Suprapubic skin (tissue), 4 donors: ENCODE results near the gene XPOT. TPM values are rescaled to one million over a fixed set of nuclear protein-coding genes. Genes with fewer than 3 reads are reported as not detected.

Experiments
- DNase-seq, 2 donors: peaks; one replicate each; pipeline ENCODE4 v3.0.0-alpha.2; 2019; ENCODE audit warnings: low spot score in 2 of 2
- H3K27ac ChIP-seq: fragments of 200-600 bp; sonication (generic); one replicate; pipeline ENCODE4 v1.5.1; 2019
- H3K27me3 ChIP-seq: fragments of 200-600 bp; sonication (generic); one replicate; pipeline ENCODE4 v1.5.1; 2019
- H3K36me3 ChIP-seq: fragments of 200-600 bp; sonication (generic); one replicate; pipeline ENCODE4 v1.5.1; 2019
- H3K4me1 ChIP-seq: fragments of 200-600 bp; sonication (generic); one replicate; pipeline ENCODE4 v1.5.1; 2019
- H3K4me3 ChIP-seq: fragments of 200-600 bp; sonication (generic); one replicate; pipeline ENCODE4 v1.5.1; 2019; ENCODE audit warnings: mild to moderate bottlenecking
- H3K9me3 ChIP-seq: fragments of 200-600 bp; sonication (generic); one replicate; pipeline ENCODE4 v1.5.1; 2019
- CTCF ChIP-seq, 2 donors: fragments of 200-600 bp in 1 of 2; fragments of 450-650 bp in 1 of 2; sonication (generic) in 1 of 2; IDR thresholded peaks; one replicate each; pipeline ENCODE4 v1.5.1; 2016 to 2019; ENCODE audit warnings: antibody characterized with exemption in 2 of 2, mild to moderate bottlenecking in 1 of 2, moderate library complexity in 1 of 2
- EP300 ChIP-seq: sonication (generic); formaldehyde crosslinking; IDR thresholded peaks from one replicate; pipeline ENCODE4 v1.6.1; 2017; ENCODE audit warnings: antibody characterized with exemption
- POLR2A ChIP-seq, 2 donors: fragments of 450-650 bp; IDR thresholded peaks; one replicate each; pipeline ENCODE4 v1.6.1; 2017; ENCODE audit warnings: antibody characterized with exemption in 2 of 2, mild to moderate bottlenecking in 2 of 2, moderate library complexity in 2 of 2
- POLR2AphosphoS5 ChIP-seq, 3 donors: sonication (generic); formaldehyde crosslinking; IDR thresholded peaks; one replicate each; pipeline ENCODE4 v1.6.1; 2017; ENCODE audit warnings: antibody characterized with exemption in 3 of 3
- WGBS: methylation state at CpG from one replicate; pipeline ENCODE4 v1.1.5; 2018; 5-methylcytosine and 5-hydroxymethylcytosine counted together
- total RNA-seq, 4 donors: library from RNA; depleted of rRNA; stranded (reverse); fragments of >200 nt; gene quantifications; one replicate each; pipeline ENCODE4 v1.1.0, GENCODE V29; 2016

XPOT gene
- total RNA-seq, 4 donors from 2014 or later = 33.0 to 68.9 (median 41.2) TPM

- 87% methylated on average over 3 of the region's 3 CpGs for WGBS
- no peak overlapping the region for H3K4me3 ChIP-seq
- H3K27me3 ChIP-seq = no peaks in the 10 kb centered on the region
- H3K4me1 ChIP-seq = no peaks in the 10 kb centered on the region
- peaks cover 94% of the 10 kb centered on the region for H3K36me3 ChIP-seq
- TF ChIP-seq CTCF (IDR thresholded peaks at IDR 0.05) (no peak), POLR2AphosphoS5 (IDR thresholded peaks at IDR 0.05) (no peak), EP300 (no peak), POLR2A (IDR thresholded peaks at IDR 0.05) (no peak)
- no peak overlapping the region for H3K27ac ChIP-seq
- H3K9me3 ChIP-seq = no peaks in the 10 kb centered on the region
- no peak for DNase-seq
Observed at GRCh38 chr12:64419696-64420095, 15.5 kb downstream of the XPOT start.

GRCh38 chr12:64427988-64428387, 23.8 kb downstream of the XPOT start:
- WGBS = 17% methylated on average over 1 of the region's 1 CpG
- Histone ChIP-seq H3K4me1 (no peaks in the 10 kb centered on the region), H3K36me3 (peaks cover 97% of the 10 kb centered on the region), H3K4me3 (no peak overlapping the region), H3K27ac (no peak overlapping the region), H3K27me3 (no peaks in the 10 kb centered on the region), H3K9me3 (no peaks in the 10 kb centered on the region)
- no peak for TF ChIP-seq POLR2AphosphoS5 (IDR thresholded peaks at IDR 0.05)
- TF ChIP-seq POLR2A (IDR thresholded peaks at IDR 0.05) = no peak
- no peak for TF ChIP-seq CTCF (IDR thresholded peaks at IDR 0.05)
- no peak for TF ChIP-seq EP300
- no peak for DNase-seq

GRCh38 chr12:64428956-64429355, 24.8 kb downstream of the XPOT start:
- H3K36me3 ChIP-seq = peaks cover 98% of the 10 kb centered on the region
- 91% methylated on average over 4 of the region's 4 CpGs for WGBS

GRCh38 chr12:64430886-64431285, 26.7 kb downstream of the XPOT start:
- 60% methylated on average over 2 of the region's 2 CpGs for WGBS
- no peaks in the 10 kb centered on the region for H3K9me3 ChIP-seq
- no peak overlapping the region for H3K27ac ChIP-seq
- H3K4me3 ChIP-seq = no peak overlapping the region
- H3K36me3 ChIP-seq = peaks cover 98% of the 10 kb centered on the region
- no peaks in the 10 kb centered on the region for H3K27me3 ChIP-seq
- no peak for TF ChIP-seq POLR2A (IDR thresholded peaks at IDR 0.05)
- no peak for TF ChIP-seq POLR2AphosphoS5 (IDR thresholded peaks at IDR 0.05)
- no peak for TF ChIP-seq EP300
- TF ChIP-seq CTCF (IDR thresholded peaks at IDR 0.05) = no peak
- no peak for DNase-seq
- H3K4me1 ChIP-seq = no peaks in the 10 kb centered on the region

More at GRCh38 chr12:64428956-64429355, 24.8 kb downstream of the XPOT start:
- Histone ChIP-seq H3K4me1 (no peaks in the 10 kb centered on the region), H3K27me3 (no peaks in the 10 kb centered on the region), H3K27ac (no peak overlapping the region), H3K4me3 (no peak overlapping the region), H3K9me3 (no peaks in the 10 kb centered on the region)
- TF ChIP-seq CTCF (IDR thresholded peaks at IDR 0.05) = no peak
- no peak for DNase-seq

GRCh38 chr12:64431791-64432190, 27.6 kb downstream of the XPOT start:
- no peak for DNase-seq
- Histone ChIP-seq H3K4me3 (no peak overlapping the region), H3K27me3 (no peaks in the 10 kb centered on the region), H3K4me1 (no peaks in the 10 kb centered on the region), H3K27ac (no peak overlapping the region), H3K9me3 (no peaks in the 10 kb centered on the region), H3K36me3 (peaks cover 98% of the 10 kb centered on the region)
- no peak for TF ChIP-seq POLR2A (IDR thresholded peaks at IDR 0.05)
- TF ChIP-seq EP300 = no peak
- TF ChIP-seq POLR2AphosphoS5 (IDR thresholded peaks at IDR 0.05) = no peak
- no peak for TF ChIP-seq CTCF (IDR thresholded peaks at IDR 0.05)
- WGBS = 94% methylated on average over 4 of the region's 4 CpGs
